Tibial nerve (tissue), 4 donors: ENCODE results near the gene RCAN2.

Source experiments
- CTCF ChIP-seq, 5 experiments: fragments of 200-600 bp in 3 of 5; fragments of 450-650 bp in 2 of 5; sonication (generic) in 3 of 5; IDR thresholded peaks; one replicate each; pipeline ENCODE4 v1.5.1; 2016 to 2019; ENCODE audit warnings: antibody characterized with exemption in 5 of 5, mild to moderate bottlenecking in 3 of 5, moderate library complexity in 2 of 5
- EP300 ChIP-seq, 2 donors: sonication (generic); formaldehyde crosslinking; IDR thresholded peaks; one replicate each; pipeline ENCODE4 v1.6.1; 2017; ENCODE audit warnings: antibody characterized with exemption in 2 of 2, mild to moderate bottlenecking in 1 of 2
- POLR2A ChIP-seq, 2 donors: fragments of 450-650 bp; IDR thresholded peaks; one replicate each; pipeline ENCODE4 v1.6.1; 2017; ENCODE audit warnings: antibody characterized with exemption in 2 of 2, mild to moderate bottlenecking in 2 of 2, moderate library complexity in 2 of 2

- no peak for TF ChIP-seq POLR2A (IDR thresholded peaks at IDR 0.05)
- no peak for TF ChIP-seq CTCF (IDR thresholded peaks at IDR 0.05)
- TF ChIP-seq EP300 (IDR thresholded peaks at IDR 0.05), result no peak
Measured at GRCh38 chr6:46511320-46511719, 20.1 kb upstream of the RCAN2 start.
